Natural killer cell (primary cell): ENCODE results near the gene PIK3R1. TPM values are rescaled to one million over a fixed set of nuclear protein-coding genes. Genes with fewer than 3 reads are reported as not detected.

Experiments used
- ATAC-seq, 3 donors: fragments of 150-1000 bp in 2 of 3; fragments of 200-7000 bp in 1 of 3; cut with Tn5 transposase; 1 replicate in 1 of 3; 2 replicates in 2 of 3; pipeline ENCODE4 v1.10.0; 2021; ENCODE audit warnings: mild to moderate bottlenecking in 2 of 3, moderate library complexity in 2 of 3
- DNase-seq, 2 donors: peaks; one replicate each; pipeline versions ENCODE4 v3.0.0 to v3.0.0-alpha.2; 2013 to 2021; ENCODE audit warnings: mixed read lengths in 1 of 2
- H3K27ac ChIP-seq: one replicate; pipeline ENCODE4 v1.5.1; 2013; ENCODE audit warnings: mild to moderate bottlenecking, low read length
- H3K27me3 ChIP-seq: one replicate; pipeline ENCODE4 v1.6.1; 2013; ENCODE audit warnings: low read length; ENCODE audit not compliant: control insufficient read depth, insufficient read depth
- H3K36me3 ChIP-seq: one replicate; pipeline ENCODE4 v1.6.1; 2013; ENCODE audit warnings: low read length; ENCODE audit not compliant: control insufficient read depth, insufficient read depth
- H3K4me1 ChIP-seq: one replicate; pipeline ENCODE4 v1.6.1; 2013; ENCODE audit warnings: low read length; ENCODE audit not compliant: control insufficient read depth, insufficient read depth
- H3K4me3 ChIP-seq: one replicate; pipeline ENCODE4 v1.5.1; 2013; ENCODE audit warnings: low read length
- H3K9me3 ChIP-seq: one replicate; pipeline ENCODE4 v1.6.1; 2013; ENCODE audit warnings: low read length; ENCODE audit not compliant: control insufficient read depth, insufficient read depth
- H3K27ac Mint-ChIP-seq, 2 donors: one replicate each; pipeline ENCODE4 v1.8.0; 2022; ENCODE audit warnings: mild to moderate bottlenecking in 2 of 2, mixed read lengths in 2 of 2, moderate library complexity in 1 of 2
- H3K27me3 Mint-ChIP-seq, 2 donors: one replicate each; pipeline ENCODE4 v1.8.0; 2022; ENCODE audit warnings: low read depth in 2 of 2, mixed read lengths in 2 of 2
- H3K36me3 Mint-ChIP-seq: one replicate; pipeline ENCODE4 v1.8.0; 2022; ENCODE audit warnings: mixed read lengths
- H3K4me1 Mint-ChIP-seq, 2 donors: one replicate each; pipeline ENCODE4 v1.8.0; 2022; ENCODE audit warnings: mixed read lengths in 2 of 2
- H3K4me3 Mint-ChIP-seq: one replicate; pipeline ENCODE4 v1.8.0; 2022; ENCODE audit warnings: mild to moderate bottlenecking, moderate library complexity, mixed read lengths
- H3K9me3 Mint-ChIP-seq, 2 donors: one replicate each; pipeline ENCODE4 v1.8.0; 2022; ENCODE audit warnings: mixed read lengths in 2 of 2
- WGBS: methylation state at CpG from one replicate; pipeline ENCODE4 v1.1.7; 2013; ENCODE audit warnings: missing lambda C conversion rate; ENCODE audit not compliant: insufficient coverage; 5-methylcytosine and 5-hydroxymethylcytosine counted together
- intact Hi-C: fragments of 100-400 bp; cut with micrococcal nuclease; formaldehyde crosslinking; loops from one replicate; pipeline ENCODE4 v1.14.2; 2022
- total RNA-seq, 4 donors: library from RNA; stranded (reverse); fragments of 120-200 nt in 1 of 4; gene quantifications; one replicate each; pipeline versions ENCODE4 v1.2.3 to v1.2.4, GENCODE V29; 2013 to 2022
- TF ChIP-seq, protein P1 (sequence below): fragments of 200-600 bp; IDR thresholded peaks from one replicate; pipeline ENCODE4 v1.8.0; 2022; ENCODE audit warnings: antibody characterized with exemption

Gene PIK3R1
- total RNA-seq, 3 donors from 2014 or later (not counting 1 experiment from before 2014, with no cell fraction given), result 307 to 365 (median 313) TPM

- peak overlapping the region; percentile 84 for H3K4me3 Mint-ChIP-seq
- H3K27ac ChIP-seq, result peak overlapping the region; percentile 49
- WGBS, result 65% methylated on average over 1 of the region's 1 CpG
Measured at GRCh38 chr5:68254810-68255209, 39.3 kb downstream of the PIK3R1 start.

DNA sequence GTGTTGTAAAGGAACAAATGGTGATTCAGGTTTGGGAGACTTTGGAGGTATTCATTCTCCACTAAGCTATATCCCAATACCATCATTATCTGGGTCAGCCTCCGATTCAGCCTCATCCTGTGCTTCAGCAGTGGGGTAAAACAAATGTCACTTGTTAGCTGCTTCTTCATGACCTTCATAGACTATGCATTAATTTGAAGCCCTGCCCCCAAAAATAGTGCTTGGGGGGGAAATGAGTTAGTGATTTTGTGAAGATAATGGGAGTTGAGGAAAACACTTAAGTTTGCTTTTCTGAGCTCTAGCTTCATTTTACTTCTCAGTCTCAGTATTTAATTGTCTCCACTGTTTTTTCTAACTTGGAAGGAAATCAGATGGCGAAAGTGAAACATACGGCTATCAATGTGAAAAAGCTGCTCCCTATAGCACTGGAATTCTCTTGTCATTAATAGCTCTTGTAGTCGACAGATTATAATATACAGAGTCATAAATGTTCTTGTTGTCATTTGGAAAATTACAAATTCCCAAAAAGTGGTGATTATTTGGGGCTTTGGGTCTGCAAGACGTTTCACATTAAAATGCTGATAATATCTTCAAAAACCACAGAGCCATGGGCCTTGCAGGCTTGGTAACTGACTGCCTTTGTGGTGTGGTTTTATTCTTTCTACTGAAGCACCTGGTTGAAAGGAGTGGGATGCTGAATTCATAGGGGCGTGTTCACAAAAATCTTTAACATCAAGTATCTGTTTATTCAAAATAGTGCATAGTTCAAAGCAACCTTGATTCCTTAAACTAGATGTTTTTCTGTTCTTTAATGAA is 40.0 kb downstream of the PIK3R1 start:
- peaks cover 51% of the 10 kb centered on the region for H3K4me1 ChIP-seq
- H3K36me3 ChIP-seq, result no peaks in the 10 kb centered on the region
- Mint-ChIP-seq H3K4me1 (peaks cover 85 to 88% of the 10 kb centered on the region in 2 donors), H3K27me3 (no peaks in the 10 kb centered on the region), H3K9me3 (no peaks in the 10 kb centered on the region), H3K36me3 (no peaks in the 10 kb centered on the region), H3K27ac (peak overlapping the region; percentile 87 to 91), H3K4me3 (peak overlapping the region; percentile 84)
- peak in 1 of 2 donors; percentile 75 for DNase-seq
- TF ChIP-seq, protein P1, sequence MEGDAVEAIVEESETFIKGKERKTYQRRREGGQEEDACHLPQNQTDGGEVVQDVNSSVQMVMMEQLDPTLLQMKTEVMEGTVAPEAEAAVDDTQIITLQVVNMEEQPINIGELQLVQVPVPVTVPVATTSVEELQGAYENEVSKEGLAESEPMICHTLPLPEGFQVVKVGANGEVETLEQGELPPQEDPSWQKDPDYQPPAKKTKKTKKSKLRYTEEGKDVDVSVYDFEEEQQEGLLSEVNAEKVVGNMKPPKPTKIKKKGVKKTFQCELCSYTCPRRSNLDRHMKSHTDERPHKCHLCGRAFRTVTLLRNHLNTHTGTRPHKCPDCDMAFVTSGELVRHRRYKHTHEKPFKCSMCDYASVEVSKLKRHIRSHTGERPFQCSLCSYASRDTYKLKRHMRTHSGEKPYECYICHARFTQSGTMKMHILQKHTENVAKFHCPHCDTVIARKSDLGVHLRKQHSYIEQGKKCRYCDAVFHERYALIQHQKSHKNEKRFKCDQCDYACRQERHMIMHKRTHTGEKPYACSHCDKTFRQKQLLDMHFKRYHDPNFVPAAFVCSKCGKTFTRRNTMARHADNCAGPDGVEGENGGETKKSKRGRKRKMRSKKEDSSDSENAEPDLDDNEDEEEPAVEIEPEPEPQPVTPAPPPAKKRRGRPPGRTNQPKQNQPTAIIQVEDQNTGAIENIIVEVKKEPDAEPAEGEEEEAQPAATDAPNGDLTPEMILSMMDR, result no peak
- H3K4me3 ChIP-seq, result no peak overlapping the region
- ATAC-seq, result peak; percentile 24 to 52 (median 46)
- intact Hi-C loops, result loop anchor here (10.0 kb wide), 1 partner anchor 1091 kb away; no protein-coding TSS in a partner anchor
- H3K27me3 ChIP-seq, result no peaks in the 10 kb centered on the region
- 15% methylated on average over 4 of the region's 6 CpGs for WGBS
- peak overlapping the region; percentile 49 for H3K27ac ChIP-seq
- H3K9me3 ChIP-seq, result no peaks in the 10 kb centered on the region

More at GRCh38 chr5:68254810-68255209, 39.3 kb downstream of the PIK3R1 start:
- Histone ChIP-seq H3K4me1 (peaks cover 54% of the 10 kb centered on the region), H3K27me3 (no peaks in the 10 kb centered on the region), H3K36me3 (no peaks in the 10 kb centered on the region), H3K4me3 (no peak overlapping the region), H3K9me3 (no peaks in the 10 kb centered on the region)
- H3K36me3 Mint-ChIP-seq, result no peaks in the 10 kb centered on the region
- H3K27me3 Mint-ChIP-seq, result no peaks in the 10 kb centered on the region
- peak overlapping the region; percentile 87 to 91 for H3K27ac Mint-ChIP-seq
- ATAC-seq, result no peak
- intact Hi-C loops, result loop anchor here (10.0 kb wide), 1 partner anchor 1090 kb away; no protein-coding TSS in a partner anchor
- peaks cover 85 to 88% of the 10 kb centered on the region in 2 donors for H3K4me1 Mint-ChIP-seq
- no peaks in the 10 kb centered on the region for H3K9me3 Mint-ChIP-seq
- TF ChIP-seq, protein P1, result no peak
- DNase-seq, result no peak

DNA sequence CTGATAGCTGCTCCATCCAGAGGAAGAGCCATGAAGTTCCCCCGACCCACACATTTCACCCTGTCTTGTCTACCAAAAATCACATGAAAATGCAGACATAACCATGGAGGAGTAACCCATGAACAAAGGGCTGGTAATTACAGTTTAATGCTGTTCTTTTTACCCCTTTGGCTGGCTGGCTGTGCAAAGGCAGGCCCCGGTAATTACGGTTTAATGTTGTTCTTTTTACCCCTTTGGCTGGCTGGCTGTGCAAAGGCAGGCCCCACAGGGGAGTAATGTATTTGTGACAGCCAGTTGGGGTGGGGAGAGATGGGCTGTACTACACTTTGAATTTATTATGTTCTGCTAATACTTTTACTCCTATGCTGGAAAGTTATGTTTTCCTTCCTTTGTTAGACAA is 41.7 kb downstream of the PIK3R1 start:
- Mint-ChIP-seq H3K4me1 (peaks cover 87% of the 10 kb centered on the region in 2 donors), H3K36me3 (no peaks in the 10 kb centered on the region), H3K27me3 (no peaks in the 10 kb centered on the region), H3K9me3 (no peaks in the 10 kb centered on the region), H3K27ac (peak overlapping the region; percentile 87 to 91), H3K4me3 (no peak overlapping the region)
- ATAC-seq (no peak), DNase-seq (no peak)
- no peaks in the 10 kb centered on the region for H3K36me3 ChIP-seq
- H3K9me3 ChIP-seq, result no peaks in the 10 kb centered on the region
- peak overlapping the region; percentile 28 for H3K27ac ChIP-seq
- peaks cover 37% of the 10 kb centered on the region for H3K4me1 ChIP-seq
- TF ChIP-seq, protein P1, result no peak
- no peak overlapping the region for H3K4me3 ChIP-seq
- intact Hi-C loops, result loop anchor here (10.0 kb wide), 1 partner anchor 1092 kb away; no protein-coding TSS in a partner anchor
- WGBS, result 87% methylated on average over 3 of the region's 3 CpGs
- no peaks in the 10 kb centered on the region for H3K27me3 ChIP-seq
